DMS53 treated with DMSO at 0.1 percent for 48 hours (cell line): Measurements from ENCODE around the gene ATF3.

Experiments
- DNase-seq: peaks from one replicate; lab custom pipeline; 2025; ENCODE audit not compliant: unreplicated experiment; lab: John Stamatoyannopoulos, UW

Gene ATF3

DNA sequence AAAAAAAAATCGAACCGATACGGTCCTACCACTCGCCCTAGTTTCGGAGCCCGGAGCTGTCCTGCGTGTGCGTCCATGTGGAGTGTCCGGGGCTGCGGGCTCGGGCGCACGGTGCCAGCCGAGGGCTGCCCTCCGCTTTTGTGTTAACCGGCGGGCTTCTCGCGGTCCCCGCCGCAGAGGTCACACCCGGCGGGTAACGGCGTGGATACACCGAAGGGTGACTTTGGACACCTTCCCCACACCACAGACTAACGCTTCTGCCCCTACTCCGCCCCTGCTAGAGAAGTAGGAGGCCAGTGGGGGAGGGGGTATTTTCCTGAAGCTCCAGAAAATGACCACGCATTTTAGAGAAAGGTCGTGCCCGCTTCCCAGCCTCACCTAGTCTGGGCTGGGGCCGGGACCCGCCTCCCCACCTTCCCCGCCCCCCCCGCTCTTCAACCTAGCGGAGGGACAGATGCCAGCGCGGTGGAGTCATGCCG lies 609 bp upstream of the ATF3 start:
- peak; percentile 71 for DNase-seq

DNA sequence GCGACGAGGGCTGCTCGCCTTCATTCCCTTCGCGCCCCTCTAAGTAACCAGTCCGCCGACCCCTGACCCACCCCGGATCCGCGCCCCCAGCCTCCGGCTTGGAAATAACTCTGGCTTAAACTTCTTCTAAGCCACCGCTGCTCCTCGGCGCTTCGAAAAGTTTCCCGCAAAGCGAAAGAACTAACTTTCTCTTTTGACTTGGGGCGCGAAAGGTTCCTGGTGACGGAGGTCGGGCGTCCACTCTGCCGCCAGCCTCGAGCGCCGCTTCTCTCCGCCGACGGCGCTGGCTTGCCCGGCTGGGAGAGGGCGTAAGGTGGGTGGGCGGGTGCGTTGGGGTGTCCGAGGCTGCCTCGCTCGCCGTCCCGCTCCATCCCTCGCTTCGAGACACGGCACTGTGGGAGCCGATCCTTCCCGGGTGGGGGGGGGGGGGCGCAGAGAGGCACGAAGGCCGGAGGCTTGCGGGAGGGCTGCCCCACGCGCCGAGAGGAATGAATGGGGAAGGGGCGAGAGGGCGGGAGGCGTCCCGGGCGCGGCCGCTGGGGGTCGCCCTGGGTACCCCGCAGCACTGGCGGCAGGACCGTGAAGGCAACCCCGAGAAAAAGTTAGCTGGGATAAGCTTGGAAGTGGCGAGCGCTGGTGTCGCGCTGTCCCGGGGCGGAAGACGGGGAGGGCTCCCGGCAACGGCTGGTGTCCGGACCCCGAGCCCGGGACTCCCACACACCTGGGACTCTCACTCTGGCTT lies 569 bp downstream of the ATF3 start:
- no peak for DNase-seq

DNA sequence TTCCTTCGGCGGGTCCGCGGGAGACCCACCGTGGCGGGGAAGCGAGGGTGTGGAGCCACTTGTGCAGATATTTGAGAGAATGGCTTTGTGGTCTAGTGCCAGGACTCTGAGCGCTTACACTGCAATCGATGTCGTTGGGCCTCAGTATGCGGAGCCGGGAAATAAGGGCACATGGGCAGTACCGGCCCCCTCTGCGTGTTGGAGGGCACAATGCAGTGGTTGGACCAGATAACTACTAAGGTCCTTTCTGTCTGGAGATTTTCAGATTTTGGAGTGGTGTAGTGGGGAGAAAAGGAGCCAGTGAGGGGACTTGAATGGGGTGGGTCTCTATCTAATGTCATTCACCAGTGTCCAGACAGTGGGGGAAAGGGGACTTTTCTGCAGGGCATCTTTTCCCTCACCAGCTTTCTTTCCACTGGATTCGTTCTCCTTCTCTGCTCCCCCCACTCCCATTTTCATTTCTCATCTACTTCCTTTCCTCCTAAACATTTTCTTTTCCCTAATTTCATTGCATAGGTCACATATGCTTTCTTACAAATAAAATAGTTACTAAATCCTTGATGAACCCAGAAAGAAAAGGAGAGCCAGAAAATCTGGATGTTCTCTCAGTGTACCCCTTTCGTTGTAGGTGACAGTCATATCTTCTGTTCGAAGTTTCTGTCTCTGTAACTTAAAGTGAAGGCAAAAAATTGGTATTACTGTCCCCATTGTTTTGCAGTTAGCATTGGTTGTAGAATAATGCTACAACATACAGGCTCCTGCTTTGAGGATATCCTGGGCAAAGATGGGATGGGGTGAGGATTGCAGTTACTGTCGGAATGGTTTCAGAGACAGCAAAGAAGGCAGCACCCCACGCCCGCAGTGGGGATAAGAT lies 1.4 kb downstream of the ATF3 start:
- DNase-seq = no peak

DNA sequence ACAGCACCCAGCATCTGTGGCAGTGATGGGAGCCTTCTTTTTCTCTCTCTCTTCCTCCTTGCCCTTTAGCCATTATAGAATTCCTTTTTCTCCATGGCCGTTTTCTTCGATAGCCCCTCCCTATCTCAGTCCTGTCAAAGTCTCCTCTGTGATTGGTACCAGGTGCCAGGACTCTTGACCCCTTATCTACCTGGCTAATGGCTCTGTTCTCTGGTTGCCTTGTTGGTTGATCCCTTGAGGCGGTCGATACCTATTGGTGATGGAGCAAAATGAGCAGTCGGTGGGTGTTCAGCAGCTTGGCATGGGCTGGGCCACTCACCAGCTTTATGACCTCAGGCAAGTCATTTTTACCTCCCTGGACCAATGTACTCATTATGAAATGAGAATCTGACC lies 2.0 kb downstream of the ATF3 start:
- DNase-seq = no peak

DNA sequence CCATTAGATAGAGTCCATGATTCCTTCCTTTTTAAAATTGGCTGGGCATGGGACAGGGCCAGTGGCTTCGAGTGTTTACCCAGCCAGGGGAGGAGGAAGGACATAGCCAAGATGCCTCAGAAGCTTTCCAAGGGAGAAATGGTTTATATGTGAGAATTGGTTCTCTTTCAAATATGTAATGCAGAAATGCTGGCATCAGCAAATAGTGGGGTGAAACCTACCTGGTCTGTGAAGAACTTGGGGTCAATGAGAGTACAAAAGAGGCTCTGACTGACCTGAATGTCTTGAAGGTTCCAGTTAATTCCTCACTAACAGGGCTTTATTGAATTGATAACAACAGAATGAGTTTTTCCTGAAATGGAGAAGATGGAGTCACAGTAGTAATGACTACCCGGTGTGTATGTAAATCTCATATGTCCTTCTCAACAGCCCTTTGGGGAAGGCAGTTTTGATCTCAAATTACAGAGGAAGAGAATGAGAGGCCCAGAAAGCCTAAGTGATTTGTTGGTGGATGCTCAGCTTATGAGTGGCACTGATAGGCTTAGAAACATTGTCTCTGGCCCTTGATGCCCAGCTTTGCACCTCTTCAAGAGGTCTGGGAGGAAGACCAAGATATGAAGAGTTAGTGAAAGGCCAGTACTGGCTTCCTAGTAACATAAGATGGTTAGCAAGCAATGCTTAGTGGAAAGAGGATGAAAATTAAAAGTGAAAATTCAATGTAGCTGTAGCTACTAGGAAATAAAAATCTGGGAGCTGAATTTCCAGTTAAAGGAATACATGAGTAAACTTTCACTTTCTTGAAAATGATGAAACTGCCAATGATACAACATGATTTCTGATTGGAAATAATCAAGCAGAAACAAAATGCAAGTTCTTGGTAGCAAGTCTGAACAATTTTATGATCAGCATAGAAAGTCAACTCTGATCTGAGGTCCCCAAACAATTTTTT lies 2.7 kb downstream of the ATF3 start:
- no peak for DNase-seq

DNA sequence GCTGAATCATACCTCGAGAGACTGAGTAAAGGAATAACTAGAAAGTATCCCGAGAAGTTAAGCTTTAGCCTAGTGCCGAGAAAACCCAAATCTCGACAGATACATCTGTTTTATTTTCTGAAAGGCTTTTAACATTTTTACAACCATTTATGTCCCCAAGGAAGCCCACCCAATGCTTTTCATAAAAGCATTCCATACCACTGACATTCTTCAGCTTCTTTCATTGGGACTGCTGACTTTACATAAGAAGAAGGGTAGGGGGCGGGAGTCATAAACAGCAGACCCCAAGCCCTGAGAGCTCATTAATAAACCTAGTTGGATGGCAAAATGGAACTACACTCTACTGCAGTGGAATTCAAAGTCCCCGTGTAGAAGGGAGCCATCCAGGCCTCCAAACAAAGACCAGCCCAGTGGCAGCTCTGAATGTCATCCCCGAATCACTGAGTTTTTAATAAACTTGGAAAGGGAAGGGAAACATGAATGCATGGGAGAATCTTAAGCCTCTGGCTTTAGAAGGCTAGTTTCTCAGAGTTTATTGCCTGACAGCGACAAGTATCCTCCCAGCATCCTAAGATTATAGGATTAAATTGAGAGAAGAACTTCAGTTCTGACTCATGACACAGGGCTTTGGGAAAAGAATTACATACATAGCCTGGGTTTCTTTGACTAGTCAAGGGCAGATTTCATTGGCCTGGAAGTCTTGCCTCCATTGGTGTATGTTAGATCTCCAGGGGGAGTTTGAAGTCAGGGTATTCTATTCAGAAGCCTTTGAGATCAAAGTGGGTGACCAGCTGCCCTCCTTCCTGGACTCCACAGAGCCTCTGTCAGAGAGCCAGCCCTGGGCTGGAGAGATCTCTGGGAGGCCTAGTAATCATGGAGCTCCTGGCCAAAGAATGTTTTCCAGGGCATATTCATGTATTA lies 3.7 kb downstream of the ATF3 start:
- DNase-seq = no peak

DNA sequence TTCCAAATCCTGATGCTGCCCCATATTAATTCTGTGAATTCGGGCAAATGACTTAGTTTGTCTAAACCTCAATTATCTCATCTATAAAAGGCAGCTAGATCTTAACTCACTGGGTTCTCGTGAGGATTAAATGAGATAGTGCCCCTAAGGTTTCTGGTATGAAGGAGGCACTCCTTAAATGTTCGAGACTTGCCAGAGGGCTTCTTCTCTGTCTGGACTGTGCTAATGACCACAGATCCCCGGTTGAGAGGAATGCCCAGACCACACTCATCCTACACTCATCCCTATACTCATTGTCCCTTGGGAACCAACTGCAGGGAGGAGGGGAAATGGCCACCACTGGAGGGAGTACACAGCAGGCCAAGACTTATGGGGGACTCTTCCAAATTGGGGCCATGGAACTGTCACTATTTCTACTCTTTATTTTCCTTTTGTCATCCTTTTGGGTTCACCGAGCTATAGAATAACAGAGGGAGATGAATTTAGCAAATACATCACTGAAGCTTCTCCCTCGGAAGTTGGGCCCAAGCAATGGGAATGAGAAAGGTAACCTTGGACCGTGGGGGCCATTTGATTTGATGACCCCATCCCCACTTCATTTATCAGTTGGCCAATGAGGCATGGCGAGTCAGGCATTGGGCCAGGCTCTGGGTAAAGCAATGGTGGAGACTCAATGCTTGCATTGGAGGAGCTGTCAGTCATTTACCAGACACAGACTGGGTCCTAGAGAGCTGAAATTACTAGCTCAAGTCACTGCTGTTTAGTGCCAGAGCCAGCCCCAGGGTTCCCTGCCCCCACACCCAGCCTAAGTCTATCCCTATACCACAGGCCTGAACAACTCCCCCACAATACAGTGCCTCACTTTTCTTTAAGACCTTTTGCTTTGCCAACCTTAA lies 5.1 kb downstream of the ATF3 start:
- DNase-seq = no peak

DNA sequence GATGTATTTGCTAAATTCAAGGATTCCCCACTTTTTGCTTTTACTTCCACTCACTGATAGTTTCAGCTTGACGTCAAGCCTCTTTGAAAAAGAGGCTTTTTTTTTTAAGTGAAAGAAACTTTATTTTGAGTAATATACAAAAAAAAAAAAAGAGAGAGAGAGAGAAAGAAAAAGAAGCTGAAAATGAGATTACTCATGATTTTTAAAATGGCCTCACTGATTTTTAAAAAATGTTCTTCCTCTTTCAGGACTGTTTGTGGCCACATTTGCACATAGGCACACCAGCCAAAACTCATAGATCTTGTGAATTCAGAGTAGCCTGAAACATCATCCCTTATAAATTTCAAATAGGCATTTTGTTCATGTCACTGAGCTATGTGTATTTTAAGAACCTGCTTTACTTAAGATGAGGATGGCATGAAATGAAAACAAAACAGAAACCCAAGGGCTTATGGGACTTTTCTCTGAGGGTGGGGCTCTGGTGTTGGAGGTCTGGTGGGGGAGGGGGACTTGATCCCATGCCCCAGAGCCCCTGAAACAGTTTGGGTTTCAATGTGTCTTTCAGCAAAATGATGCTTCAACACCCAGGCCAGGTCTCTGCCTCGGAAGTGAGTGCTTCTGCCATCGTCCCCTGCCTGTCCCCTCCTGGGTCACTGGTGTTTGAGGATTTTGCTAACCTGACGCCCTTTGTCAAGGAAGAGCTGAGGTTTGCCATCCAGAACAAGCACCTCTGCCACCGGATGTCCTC lies 6.1 kb downstream of the ATF3 start:
- DNase-seq = no peak

DNA sequence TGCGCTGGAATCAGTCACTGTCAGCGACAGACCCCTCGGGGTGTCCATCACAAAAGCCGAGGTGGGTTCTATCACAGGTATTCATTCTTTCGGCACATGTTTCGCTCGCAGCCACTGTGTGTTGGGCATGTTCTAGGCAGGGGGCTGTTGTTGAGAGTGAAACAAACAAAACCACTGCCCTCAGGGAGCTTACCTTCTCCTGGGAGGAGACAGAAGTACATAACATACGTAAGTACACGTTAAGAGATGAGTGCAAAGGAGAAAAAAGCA lies 6.6 kb downstream of the ATF3 start:
- no peak for DNase-seq

DNA sequence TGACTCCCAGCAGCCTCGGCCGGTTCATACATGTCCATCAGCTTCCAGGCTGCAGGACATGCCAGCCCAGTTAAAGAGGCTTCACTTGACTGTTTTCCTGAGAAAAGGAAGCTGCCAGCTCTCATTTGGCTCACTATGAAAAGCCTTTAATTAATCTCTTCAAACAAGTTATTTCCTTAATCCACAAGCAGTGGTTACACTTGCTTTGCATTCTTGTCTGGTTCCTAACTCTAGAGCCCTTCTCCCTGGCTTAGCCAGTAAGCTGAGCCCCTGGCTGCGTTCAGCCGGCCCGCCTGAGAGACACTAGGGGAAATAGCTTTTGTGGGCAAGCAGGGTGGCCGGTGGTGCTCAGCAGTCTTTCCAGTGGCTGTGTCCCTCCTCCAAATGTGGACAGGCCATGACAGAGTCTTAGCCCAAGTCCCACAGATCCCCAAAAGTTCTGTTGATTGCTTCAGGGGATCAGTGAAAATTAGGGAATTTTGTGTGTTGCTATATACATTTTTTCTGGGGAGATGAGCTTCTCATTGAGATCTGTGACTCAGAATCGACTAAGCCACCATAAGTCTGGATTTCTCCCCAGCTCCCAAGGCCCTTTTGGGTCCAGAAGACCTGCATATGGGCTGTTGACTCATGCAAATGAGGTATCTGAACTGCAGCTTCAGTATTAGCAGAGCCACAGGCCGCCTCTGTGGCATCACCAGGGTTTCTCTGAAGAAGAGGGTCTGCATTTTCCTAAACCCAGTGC lies 10.1 kb downstream of the ATF3 start:
- no peak for DNase-seq

DNA sequence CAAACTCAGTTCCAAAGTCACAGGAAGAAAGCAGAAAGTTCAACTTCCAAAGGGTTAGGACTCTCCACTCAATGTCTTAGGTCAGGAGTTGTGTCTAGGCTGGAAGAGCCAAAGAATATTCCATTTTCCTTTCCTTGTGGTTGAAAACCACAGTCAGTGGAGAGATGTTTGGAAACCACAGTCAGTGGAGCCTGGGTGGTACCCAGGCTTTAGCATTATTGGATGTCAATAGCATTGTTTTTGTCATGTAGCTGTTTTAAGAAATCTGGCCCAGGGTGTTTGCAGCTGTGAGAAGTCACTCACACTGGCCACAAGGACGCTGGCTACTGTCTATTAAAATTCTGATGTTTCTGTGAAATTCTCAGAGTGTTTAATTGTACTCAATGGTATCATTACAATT lies 11.7 kb downstream of the ATF3 start:
- DNase-seq = no peak

DNA sequence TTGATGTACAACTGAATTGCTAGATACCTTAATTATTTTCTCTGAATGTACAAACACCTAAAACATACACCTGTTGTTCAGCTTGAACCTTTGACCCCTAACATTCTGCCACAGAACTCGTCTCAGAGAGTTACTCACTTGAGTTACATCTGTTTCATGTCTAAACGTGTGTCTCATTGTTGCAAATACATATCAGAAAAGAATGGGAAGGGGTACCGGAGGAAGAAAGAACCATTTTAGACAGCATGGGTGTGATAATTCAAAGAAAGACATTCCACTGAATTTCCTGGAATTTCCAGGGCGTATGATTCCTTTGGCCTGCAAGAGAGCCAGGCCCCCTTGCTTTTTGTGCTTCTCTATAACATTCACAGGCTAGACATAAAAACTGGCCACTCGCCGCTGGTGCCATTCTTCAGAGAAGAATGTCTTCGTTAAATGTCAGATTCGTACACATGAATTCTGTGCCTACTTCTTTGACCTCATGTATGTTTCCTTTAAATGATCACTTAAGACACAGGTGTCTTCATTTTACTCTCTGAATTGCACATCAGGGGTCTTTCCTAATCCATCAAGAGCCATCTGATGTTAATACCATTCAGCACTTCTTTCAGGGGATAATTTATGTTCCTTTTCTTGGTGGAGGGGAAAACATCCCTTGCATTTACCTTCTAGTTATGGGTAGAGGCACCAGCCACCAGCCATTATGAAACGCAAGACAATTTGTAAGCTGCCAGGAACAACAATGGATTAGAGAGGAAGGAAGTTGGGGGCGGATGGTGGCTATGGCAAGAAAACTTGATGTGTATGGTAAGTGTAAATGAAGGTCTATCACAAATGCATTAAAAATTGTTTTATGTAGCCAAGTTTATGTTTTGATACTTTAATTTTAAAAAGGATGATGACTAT lies 12.7 kb downstream of the ATF3 start:
- DNase-seq = no peak

DNA sequence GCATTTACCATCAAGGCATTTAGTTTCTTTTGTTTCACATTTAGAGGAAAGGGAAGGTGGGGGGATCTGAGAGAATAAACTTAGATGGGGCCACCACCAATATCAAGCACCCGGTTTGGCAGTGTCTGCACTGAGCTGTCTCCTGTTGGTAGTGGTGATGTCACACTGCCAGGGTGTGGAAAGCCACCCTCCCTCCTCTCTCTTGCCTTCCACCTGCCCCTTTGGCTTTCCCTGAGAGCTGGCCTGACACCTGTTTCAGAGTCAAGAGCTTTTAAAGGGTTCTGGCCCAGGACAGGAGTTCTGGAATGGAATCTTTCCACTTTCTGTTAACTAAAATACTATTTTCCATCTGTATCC lies 13.4 kb downstream of the ATF3 start:
- peak; percentile 34 for DNase-seq

DNA sequence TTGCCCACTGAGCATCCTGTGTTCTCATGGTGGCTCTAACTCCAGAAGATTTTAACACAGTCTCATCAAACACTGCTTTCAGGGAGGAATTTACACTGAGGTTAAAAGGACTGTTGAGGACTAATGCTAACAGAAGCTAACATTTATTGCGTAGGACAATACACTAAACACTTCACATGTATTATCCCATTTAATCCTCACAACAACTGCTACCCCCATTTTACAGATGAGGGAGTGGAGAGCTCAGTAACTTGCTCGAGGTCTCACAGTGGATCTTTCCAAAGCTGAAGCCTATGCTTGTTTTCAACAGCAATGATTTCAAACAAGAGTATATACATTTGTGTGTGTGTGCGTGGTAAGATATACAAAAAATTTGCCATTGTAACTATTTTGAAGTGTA lies 13.9 kb downstream of the ATF3 start:
- DNase-seq = no peak

DNA sequence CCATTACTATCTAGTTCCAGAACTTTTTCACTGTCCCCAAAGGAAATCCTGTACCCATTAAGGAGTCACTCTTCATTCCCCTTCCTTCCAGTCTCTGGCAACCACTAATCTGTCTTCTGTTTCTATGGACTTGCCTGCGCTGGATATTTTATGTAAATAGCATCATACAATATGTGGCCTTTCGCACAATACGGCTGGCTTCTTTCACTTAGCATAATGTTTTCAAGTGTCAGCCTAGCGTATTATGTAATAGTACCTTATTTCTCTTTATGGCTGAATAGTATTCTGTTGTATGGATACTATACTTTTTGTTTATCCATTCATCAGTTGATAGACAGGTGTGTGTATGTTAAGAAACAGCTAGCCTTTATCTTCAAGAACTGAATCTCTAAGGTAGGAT lies 14.3 kb downstream of the ATF3 start:
- no peak for DNase-seq

DNA sequence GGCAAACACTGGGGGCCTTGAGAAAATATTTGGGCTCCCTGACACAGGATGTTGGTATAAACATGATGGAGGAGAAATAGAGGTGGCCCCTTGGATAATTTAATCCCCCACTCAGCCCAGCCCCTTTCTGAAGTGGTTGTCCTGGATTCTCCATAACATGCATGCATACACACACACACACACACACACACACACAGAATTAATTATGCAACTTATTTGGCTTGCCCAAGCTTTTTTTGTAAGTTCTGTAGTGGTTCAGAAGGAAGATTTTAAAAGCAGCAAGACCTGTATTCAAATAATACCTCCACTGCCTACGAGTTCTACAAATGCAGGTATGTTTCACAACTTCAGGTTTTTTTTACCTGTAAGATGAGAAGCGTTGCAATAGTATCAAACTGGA lies 15.0 kb downstream of the ATF3 start:
- DNase-seq = no peak

DNA sequence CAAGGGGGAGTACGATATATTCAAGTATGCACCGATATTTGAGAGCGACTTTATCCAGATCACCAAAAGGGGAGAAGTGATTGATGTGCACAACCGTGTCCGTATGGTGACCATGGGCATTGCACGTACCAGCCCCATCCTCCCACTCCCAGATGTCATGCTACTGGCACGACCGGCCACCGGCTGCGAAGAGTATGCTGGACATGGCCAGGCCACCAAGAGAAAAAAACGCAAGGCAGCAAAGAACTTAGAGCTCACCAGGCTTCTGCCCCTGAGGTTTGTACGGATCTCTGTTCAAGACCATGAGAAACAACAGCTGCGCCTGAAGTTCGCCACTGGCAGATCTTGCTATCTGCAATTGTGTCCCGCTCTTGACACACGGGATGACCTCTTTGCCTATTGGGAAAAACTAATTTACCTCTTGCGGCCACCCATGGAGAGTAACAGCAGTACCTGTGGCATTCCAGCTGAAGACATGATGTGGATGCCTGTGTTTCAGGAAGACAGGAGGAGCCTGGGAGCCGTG lies 16.5 kb downstream of the ATF3 start:
- DNase-seq = no peak
